Amygdala (tissue), 56 donors: ENCODE results near the gene GIPR.

ENCODE experiments used
- DNase-seq, 56 donors: peaks; one replicate each; lab custom pipeline; 2025; lab: John Stamatoyannopoulos, UW

The GIPR gene

DNA sequence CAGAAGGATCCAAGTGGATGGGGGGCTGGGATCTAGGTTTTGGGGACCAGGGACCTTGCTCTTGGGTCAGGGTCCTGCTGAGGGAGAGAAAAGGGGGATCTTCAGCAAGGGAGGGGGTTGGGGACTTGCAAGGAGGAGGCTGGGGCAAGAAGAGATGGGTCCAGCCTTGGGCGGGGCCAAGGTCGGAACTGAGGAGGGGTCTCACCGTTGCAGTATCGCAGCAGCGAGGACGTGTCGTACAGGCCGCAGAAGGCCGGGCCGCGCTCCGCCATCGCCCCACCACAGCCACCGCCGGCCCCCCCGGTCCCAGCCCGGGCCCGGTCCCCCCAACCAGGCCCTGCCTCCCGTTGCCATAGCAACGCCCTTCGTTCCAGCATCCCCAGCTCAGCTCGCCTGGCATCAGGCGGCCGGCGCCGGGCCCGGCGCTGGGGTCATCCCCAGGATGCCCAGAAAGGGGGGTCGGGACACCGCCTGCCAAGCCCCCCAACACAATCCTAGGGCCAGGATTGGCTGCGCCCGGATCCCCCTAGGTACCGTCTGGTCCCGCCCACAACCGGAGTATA lies 22.9 kb upstream of the GIPR start:
- peak in 37 of 56 donors; percentile 63 to 98 (median 93) for DNase-seq

DNA sequence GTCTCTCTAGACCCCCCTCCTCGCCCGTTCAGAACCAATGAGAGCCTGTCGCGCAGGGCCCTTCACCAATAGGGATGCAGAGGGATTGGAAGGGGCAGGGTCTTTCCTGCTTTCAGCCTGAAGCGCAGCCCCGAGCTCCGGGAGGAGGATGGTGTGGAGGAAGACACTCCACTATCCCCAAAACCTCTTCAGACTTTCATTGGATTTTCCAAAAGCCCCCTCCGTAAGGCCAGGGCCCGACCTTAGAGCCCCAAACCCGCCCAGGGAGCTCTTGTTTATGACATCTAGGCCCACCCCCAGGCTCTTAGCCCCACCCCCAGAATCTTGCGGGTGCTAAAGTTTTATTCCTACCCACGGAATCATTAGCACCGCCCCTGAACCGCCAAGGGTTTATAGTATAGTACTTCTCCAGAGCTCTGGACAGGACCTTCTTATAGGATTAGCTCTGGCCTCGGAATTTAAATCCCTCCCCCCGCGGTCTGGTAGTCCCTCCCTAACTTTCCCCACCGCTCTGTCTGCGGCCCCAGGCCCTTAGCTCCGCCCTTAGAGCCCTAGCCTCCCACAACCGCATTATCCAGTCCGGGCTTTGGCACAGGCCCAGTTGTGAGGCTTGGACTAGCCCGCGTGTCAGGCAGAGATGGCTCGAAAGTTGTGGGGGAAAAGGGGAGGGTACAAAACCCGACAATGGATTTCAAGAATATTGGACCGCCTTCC lies 22.2 kb upstream of the GIPR start:
- peak in 55 of 56 donors; percentile 47 to 98 (median 90) for DNase-seq

DNA sequence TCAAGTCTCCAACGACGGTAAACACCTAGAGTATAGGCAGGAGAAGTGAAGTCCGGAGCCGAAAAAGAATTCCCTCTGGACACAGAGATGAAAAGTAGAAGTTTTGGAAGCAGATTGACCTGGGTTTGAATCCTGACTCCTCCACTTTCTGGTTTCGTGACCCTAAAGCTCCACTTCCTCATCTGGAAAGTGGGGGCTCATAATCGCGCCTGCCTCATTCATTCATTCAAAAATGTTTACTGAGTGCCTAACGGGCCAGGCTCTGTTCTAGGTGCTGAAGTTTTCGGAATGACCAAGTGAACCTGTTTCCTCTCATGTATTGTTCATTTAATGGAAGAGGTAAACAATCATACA lies 21.7 kb upstream of the GIPR start:
- DNase-seq, result no peak

GRCh38 chr19:45650722-45651121 lies 17.3 kb upstream of the GIPR start:
- DNase-seq, result no peak

GRCh38 chr19:45653634-45654033 lies 14.4 kb upstream of the GIPR start:
- no peak for DNase-seq

GRCh38 chr19:45655073-45655472 lies 12.9 kb upstream of the GIPR start:
- DNase-seq, result no peak

DNA sequence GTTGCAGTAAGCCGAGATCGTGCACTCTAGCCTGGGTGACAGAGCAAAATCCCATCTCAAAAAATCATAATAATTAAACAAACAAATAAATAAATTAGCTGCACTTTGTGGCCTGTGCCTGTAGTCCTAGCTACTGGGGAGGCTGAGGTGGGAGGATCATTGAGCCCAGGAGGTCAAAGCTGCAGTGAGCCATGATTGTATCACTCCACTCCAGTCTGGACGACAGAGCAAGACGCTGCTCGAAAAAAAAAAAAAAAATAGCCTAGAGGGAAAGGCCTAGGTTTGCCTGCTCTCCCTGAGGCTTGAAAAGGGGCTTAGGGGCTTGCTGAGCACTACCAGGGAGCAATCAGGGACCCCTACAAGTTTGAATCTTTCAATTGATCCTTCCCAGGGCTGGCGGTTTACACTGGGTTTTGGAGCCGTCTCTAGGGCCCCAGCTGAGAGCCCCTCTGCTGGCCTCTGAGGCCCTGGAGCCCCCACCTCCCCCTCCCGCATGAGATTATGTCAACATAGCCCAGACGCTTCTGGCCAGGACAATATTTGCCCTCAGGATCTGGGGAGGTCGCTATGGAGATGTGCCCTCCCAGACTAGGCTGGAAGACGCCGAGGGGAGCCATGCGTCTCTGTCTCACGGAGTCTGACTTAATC lies 10.4 kb upstream of the GIPR start:
- DNase-seq, result no peak

DNA sequence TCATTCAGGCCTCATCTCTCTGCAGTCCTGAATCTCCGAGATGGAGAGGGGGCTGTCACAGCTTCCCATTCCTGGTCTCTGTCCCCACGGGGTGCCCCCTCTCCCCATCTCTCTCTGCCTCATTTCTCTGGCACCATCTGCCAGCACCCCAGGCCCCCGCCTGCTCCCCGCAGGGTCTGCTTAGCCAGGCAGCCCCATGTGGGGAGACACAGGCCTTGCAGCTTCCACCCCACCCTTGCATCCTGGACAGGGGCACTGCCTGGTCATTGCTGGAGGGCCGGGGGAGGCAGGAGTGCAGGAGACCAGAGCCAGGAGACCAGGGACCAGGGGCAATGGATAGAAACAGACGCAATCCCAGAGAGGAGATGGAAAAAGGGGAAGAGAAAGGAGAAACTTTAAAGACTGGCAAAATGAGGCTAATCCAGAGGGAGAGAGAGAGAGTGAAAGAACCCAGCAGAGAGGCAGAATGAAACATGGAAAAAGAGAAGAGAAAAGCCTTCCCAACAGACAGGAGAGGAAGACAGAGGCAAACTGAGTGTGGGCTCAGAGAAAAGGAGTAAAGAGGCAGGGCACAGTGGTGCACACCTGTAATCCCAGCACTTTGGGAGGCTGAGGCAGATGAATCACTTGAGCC lies 8.8 kb upstream of the GIPR start:
- DNase-seq, result no peak

- DNase-seq, result no peak
Measured at GRCh38 chr19:45660636-45661035, 7.4 kb upstream of the GIPR start.

DNA sequence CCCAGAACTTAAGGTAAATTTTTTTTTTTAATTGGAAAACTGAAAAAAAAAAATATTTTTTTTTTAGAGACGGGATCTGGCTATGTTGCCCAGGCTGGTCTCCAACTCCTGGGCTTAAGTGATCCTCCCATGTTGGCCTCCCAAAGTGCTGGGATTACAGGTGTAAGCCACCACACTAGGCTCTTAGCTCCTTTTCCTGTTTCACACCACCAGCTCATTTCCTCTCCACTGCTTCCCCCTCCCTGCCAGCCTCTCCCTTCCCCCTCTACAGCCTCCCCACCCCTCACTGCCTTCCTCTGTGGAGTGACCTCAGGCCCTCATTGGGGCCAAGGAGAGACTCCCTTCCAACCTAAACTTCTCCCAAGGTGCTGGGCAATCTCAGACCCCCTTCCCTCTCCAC lies 4.2 kb upstream of the GIPR start:
- no peak for DNase-seq

GRCh38 chr19:45664575-45664974 lies 3.4 kb upstream of the GIPR start:
- no peak for DNase-seq

- peak in 1 of 56 donors; percentile 14 for DNase-seq
Measured at GRCh38 chr19:45668342-45668871, 386 bp downstream of the GIPR start.

DNA sequence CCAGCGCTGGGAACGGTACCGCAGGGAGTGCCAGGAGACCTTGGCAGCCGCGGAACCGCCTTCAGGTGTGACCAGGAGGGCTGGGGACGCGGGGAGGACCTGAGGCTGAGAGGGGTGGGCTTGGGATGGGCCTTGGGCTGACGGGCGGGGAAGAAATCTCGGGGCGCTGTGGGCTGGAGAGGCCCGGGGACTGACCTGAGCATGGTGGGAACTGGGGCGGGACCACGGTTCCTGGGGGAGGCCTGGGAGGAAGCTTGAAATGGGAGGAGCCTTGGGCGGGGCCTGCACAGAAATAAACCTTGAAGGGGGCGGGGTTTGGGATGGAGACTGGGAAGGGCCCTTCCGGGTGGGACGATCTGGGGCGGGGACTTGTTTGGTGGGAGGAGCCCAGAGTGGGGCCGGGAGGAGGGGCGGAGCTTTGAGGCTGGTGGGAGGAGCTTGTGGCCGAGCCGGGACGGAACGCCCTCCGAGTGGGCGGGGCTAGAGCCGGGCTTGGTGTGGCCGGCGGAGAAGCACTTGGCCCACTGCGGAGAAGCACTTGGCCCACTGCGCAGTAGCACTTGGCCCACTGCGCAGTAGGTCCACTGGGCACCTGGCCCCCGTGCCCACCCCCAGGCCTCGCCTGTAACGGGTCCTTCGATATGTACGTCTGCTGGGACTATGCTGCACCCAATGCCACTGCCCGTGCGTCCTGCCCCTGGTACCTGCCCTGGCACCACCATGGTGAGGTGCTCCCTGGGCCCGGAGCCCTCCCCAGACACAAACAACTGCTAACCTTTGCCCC lies 2.8 kb downstream of the GIPR start:
- DNase-seq, result peak in 50 of 56 donors; percentile 16 to 92 (median 65)

DNA sequence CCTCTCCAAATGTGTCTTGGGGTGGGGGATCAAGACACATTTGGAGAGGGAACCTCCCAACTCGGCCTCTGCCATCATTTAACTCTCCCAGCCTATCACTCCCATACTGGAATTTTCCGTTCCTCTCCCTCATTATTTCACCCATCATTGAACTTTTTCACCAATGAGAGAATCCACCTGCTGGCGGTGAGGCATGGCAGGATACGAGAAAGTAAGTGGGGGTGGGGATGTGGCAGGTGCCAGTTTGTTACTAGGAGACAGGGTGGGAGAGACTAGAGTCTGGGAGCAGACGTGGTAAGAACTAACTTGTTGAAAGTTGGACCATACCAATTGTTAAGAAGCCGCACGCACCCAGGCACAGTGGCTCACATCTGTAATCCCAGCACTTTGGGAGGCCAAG lies 6.9 kb downstream of the GIPR start:
- DNase-seq, result no peak

- peak in 2 of 56 donors; percentile 11 to 23 for DNase-seq
Measured at GRCh38 chr19:45676851-45677263, 8.8 kb downstream of the GIPR start.

DNA sequence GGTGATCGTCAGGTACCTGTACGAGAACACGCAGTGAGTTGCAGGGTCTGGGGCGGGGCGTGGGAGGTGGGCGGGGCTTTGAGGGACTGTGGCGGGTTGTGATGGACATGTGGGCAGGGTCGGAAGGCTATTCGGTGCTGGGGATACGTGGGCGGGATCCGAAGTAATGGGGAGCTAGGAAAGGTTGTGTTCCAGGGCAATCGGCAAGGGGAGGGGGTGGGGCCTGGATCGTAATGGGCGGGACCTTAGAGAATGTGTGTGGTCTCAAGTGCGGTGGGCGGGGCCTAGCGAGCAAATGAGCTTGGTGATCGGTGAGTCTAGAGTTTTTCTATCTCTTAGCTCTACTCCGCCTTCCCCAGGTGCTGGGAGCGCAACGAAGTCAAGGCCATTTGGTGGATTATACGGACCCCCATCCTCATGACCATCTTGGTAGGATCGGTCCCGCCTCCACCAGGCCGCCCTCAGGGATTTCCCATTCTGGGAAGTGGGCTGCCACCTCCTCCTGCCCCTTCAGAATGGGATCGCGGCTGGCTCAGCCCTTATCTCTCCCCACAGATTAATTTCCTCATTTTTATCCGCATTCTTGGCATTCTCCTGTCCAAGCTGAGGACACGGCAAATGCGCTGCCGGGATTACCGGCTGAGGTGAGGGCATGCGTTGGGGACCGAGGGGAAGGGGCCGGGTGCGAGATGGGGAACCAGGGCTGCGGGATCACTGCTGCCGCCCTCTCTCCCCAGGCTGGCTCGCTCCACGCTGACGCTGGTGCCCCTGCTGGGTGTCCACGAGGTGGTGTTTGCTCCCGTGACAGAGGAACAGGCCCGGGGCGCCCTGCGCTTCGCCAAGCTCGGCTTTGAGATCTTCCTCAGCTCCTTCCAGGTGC lies 9.6 kb downstream of the GIPR start:
- DNase-seq, result peak in 50 of 56 donors; percentile 4 to 91 (median 58)

- DNase-seq, result peak in 55 of 56 donors; percentile 32 to 91 (median 72)
Measured at GRCh38 chr19:45681391-45682015, 13.5 kb downstream of the GIPR start.

DNA sequence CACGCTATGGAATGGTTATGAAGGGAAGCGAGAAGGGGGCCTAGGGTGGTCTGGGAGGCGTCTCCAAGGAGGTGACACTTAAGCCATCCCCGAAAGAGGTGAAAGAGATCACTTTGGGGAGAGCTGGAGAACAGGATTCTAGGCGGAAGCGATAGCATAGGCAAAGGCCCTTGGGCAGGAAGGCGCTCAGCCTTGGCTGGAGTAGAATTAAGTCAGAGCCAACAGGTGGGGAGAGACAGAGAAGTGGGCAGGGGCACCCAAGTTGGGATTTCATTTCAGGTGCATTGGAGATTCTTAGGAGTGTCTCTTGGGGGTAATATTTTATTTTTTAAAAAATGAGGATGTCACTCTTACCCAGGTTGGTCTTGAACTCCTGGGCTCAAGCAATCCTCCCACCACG lies 14.1 kb downstream of the GIPR start:
- peak in 1 of 56 donors; percentile 43 for DNase-seq

DNA sequence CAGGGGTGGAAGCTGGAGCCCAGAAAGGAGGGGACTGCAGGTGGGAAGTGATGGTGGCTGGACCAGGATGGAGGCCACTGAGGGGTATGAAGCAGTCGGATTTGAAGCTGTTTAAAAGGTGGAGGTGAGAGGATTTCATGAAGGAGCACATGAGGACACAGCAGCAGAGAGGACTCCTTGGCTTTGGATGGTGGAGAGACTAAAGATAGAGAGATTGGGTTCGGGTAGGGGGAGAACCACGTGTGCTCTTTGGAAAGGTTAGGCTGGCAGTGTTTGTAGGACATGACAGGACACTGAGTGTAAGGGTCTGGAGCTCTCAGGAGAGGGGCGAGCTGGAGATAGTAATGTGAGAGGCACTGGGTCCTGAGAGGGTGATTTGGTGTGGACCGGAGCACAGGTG lies 14.9 kb downstream of the GIPR start:
- no peak for DNase-seq
